Chondrocyte (in vitro differentiated cells): Measurements from ENCODE around the gene ARHGAP42. TPM values are rescaled to one million over a fixed set of nuclear protein-coding genes. Genes with fewer than 3 reads are reported as not detected.

ENCODE experiments used
- DNase-seq: peaks from one replicate; pipeline ENCODE4 v3.0.0; 2021; ENCODE audit warnings: mixed read lengths, low spot score
- H3K27ac Mint-ChIP-seq: one replicate; pipeline ENCODE4 v1.8.0; 2021; ENCODE audit warnings: mild to moderate bottlenecking, moderate library complexity, mixed read lengths; ENCODE audit not compliant: unreplicated experiment
- H3K27me3 Mint-ChIP-seq: 2 replicates; pipeline ENCODE4 v1.8.0; 2021; ENCODE audit warnings: low read depth, mixed read lengths
- H3K36me3 Mint-ChIP-seq: 2 replicates; pipeline ENCODE4 v1.8.0; 2021; ENCODE audit warnings: low read depth, mixed read lengths
- H3K4me1 Mint-ChIP-seq: 2 replicates; pipeline ENCODE4 v1.8.0; 2021; ENCODE audit warnings: low read depth, mild to moderate bottlenecking, mixed read lengths
- H3K4me3 Mint-ChIP-seq: one replicate; pipeline ENCODE4 v1.8.0; 2021; ENCODE audit warnings: mild to moderate bottlenecking, moderate library complexity, mixed read lengths; ENCODE audit not compliant: unreplicated experiment
- H3K9me3 Mint-ChIP-seq: 2 replicates; pipeline ENCODE4 v1.8.0; 2021; ENCODE audit warnings: low read depth, mixed read lengths
- CTCF ChIP-seq: fragments of 200-600 bp; sonication (generic); IDR thresholded peaks from 2 replicates; pipeline ENCODE4 v1.5.0; 2021; ENCODE audit warnings: antibody characterized with exemption, mild to moderate bottlenecking, moderate library complexity
- total RNA-seq: library from RNA; stranded (reverse); gene quantifications from 3 replicates; pipeline ENCODE4 v1.2.1, GENCODE V29; 2021

The ARHGAP42 gene
- total RNA-seq, 1 donor from 2014 or later = 16.1 TPM

- H3K4me3 Mint-ChIP-seq = no peak overlapping the region
- H3K36me3 Mint-ChIP-seq = no peaks in the 10 kb centered on the region
- peaks cover 18% of the 10 kb centered on the region for H3K4me1 Mint-ChIP-seq
- TF ChIP-seq CTCF = no peak
- H3K9me3 Mint-ChIP-seq = no peaks in the 10 kb centered on the region
- no peak for DNase-seq
- no peaks in the 10 kb centered on the region for H3K27me3 Mint-ChIP-seq
- no peak overlapping the region for H3K27ac Mint-ChIP-seq
These were observed 7.0 kb upstream of the ARHGAP42 start for GRCh38 chr11:100680070-100680469.

GRCh38 chr11:100681064-100681502, 6.0 kb upstream of the ARHGAP42 start:
- no peak for TF ChIP-seq CTCF
- H3K36me3 Mint-ChIP-seq = no peaks in the 10 kb centered on the region
- DNase-seq = no peak
- H3K4me3 Mint-ChIP-seq = no peak overlapping the region
- H3K27ac Mint-ChIP-seq = peak overlapping the region; percentile 10
- H3K27me3 Mint-ChIP-seq = no peaks in the 10 kb centered on the region
- peaks cover 27% of the 10 kb centered on the region for H3K4me1 Mint-ChIP-seq
- H3K9me3 Mint-ChIP-seq = no peaks in the 10 kb centered on the region

GRCh38 chr11:100682247-100682969, 4.7 kb upstream of the ARHGAP42 start:
- H3K27ac Mint-ChIP-seq = no peak overlapping the region
- no peak for DNase-seq
- peaks cover 35% of the 10 kb centered on the region for H3K4me1 Mint-ChIP-seq
- peak; percentile 86 for TF ChIP-seq CTCF
- no peak overlapping the region for H3K4me3 Mint-ChIP-seq
- H3K36me3 Mint-ChIP-seq = no peaks in the 10 kb centered on the region
- H3K27me3 Mint-ChIP-seq = no peaks in the 10 kb centered on the region
- no peaks in the 10 kb centered on the region for H3K9me3 Mint-ChIP-seq

GRCh38 chr11:100683126-100683525, 4.0 kb upstream of the ARHGAP42 start:
- no peaks in the 10 kb centered on the region for H3K9me3 Mint-ChIP-seq
- H3K36me3 Mint-ChIP-seq = no peaks in the 10 kb centered on the region
- no peak overlapping the region for H3K27ac Mint-ChIP-seq
- H3K4me1 Mint-ChIP-seq = peaks cover 39% of the 10 kb centered on the region
- H3K4me3 Mint-ChIP-seq = no peak overlapping the region
- no peaks in the 10 kb centered on the region for H3K27me3 Mint-ChIP-seq
- no peak for DNase-seq
- no peak for TF ChIP-seq CTCF

GRCh38 chr11:100684101-100685065, 2.7 kb upstream of the ARHGAP42 start:
- no peak for DNase-seq

More at GRCh38 chr11:100684101-100685065, 2.7 kb upstream of the ARHGAP42 start:
- Mint-ChIP-seq H3K4me1 (peaks cover 52% of the 10 kb centered on the region), H3K27me3 (no peaks in the 10 kb centered on the region), H3K36me3 (no peaks in the 10 kb centered on the region), H3K27ac (no peak overlapping the region), H3K4me3 (no peak overlapping the region), H3K9me3 (no peaks in the 10 kb centered on the region)
- no peak for TF ChIP-seq CTCF
